GM18520 (cell line): ENCODE data around the gene CIC.

Experiments
- ATAC-seq: cut with Tn5 transposase; IDR thresholded peaks from one replicate; pipeline ENCODE4 v1.9.1; 2021; ENCODE audit not compliant: unreplicated experiment

The CIC gene

GRCh38 chr19:42242512-42243409, 26.3 kb upstream of the CIC start, which contains the start of gene GSK3A:
TSS of gene GSK3A (minus strand) at chr19:42242602. CDS start at chr19:42242465, 137 bp downstream.
- ATAC-seq: peak; percentile 52

GRCh38 chr19:42244347-42245220, 24.5 kb upstream of the CIC start:
- ATAC-seq: peak; percentile 29

GRCh38 chr19:42245231-42245630, 23.8 kb upstream of the CIC start:
- no peak for ATAC-seq

GRCh38 chr19:42246143-42246921, 22.7 kb upstream of the CIC start:
- no peak for ATAC-seq

- ATAC-seq: no peak
These were observed 22.0 kb upstream of the CIC start for GRCh38 chr19:42246922-42247639.

- no peak for ATAC-seq
These were observed 21.3 kb upstream of the CIC start for GRCh38 chr19:42247640-42248199.

- no peak for ATAC-seq
These were observed 20.5 kb upstream of the CIC start for GRCh38 chr19:42248270-42249148.

GRCh38 chr19:42249149-42249750, 19.8 kb upstream of the CIC start:
- ATAC-seq: no peak

- ATAC-seq: no peak
These were observed 19.3 kb upstream of the CIC start for GRCh38 chr19:42249769-42250168.

GRCh38 chr19:42250183-42250665, 18.8 kb upstream of the CIC start:
- no peak for ATAC-seq

GRCh38 chr19:42250666-42251531, 18.2 kb upstream of the CIC start:
- no peak for ATAC-seq

- ATAC-seq: no peak
These were observed 17.3 kb upstream of the CIC start for GRCh38 chr19:42251572-42252358.

GRCh38 chr19:42252365-42253244, 16.4 kb upstream of the CIC start:
- no peak for ATAC-seq

- ATAC-seq: no peak
These were observed 15.6 kb upstream of the CIC start for GRCh38 chr19:42253245-42254088.
